Cardiac fibroblast (primary cell): Measurements from ENCODE around the gene STK32C.

Source experiments
- DNase-seq, 2 donors: peaks; one replicate each; pipeline versions ENCODE4 v3.0.0 to v3.0.0-alpha.2; 2010; ENCODE audit warnings: low read depth in 2 of 2
- H3K4me3 ChIP-seq, 2 donors: replicated peaks in 1 of 2; 1 replicate in 1 of 2; 2 replicates in 1 of 2; pipeline ENCODE4 v1.5.1; 2011; ENCODE audit warnings: low read depth in 2 of 2, low read length in 2 of 2, mild to moderate bottlenecking in 2 of 2, moderate library complexity in 1 of 2
- CTCF ChIP-seq: IDR thresholded peaks from one replicate; pipeline ENCODE4 v1.5.1; 2011; ENCODE audit warnings: low read depth, mild to moderate bottlenecking, low read length, inconsistent platforms

The STK32C gene

GRCh38 chr10:132206806-132207535 is 100.8 kb downstream of the STK32C start:
- TF ChIP-seq CTCF: no peak
- DNase-seq: no peak
- no peak overlapping the region for H3K4me3 ChIP-seq

GRCh38 chr10:132206377-132206745 is 101.4 kb downstream of the STK32C start:
- no peak for TF ChIP-seq CTCF
- no peak for DNase-seq
- H3K4me3 ChIP-seq: no peak overlapping the region

- H3K4me3 ChIP-seq: no peak overlapping the region
- DNase-seq: no peak
Measured at GRCh38 chr10:132205650-132206376, 101.9 kb downstream of the STK32C start.

DNA sequence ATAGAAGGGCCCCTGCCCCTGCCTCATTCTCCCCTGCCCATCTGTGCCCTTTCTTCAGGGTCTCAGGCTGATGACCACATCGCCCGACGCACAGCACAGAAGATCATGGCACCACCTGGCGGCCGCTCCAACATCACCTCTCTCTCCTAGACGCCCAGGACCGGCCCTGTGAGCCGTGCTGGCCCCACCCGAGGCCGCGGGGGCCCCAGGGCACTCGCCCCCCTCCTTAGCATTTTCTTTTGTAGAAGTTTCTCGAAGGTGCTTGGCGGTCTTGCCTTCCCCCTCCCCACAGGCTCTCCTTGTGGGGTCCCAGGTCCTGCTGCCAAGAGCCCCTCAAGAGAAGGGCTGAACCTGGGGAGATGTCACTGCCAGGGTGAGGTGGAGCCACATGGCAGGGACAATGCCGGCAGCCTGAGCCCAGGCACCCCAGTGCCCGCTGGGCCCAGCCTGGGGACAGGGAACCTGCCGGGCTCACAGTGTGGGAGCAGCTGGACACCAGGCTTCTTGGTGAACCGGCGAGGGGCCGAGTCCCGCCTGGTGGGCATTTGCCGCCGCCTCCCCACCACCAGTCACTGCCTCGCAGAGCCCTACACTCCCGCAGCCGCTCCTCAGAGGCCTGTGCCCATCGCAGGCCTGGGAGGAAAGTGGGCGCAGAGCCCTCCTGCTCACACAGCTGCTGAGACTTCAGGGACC is 102.8 kb downstream of the STK32C start:
- no peak overlapping the region for H3K4me3 ChIP-seq
- DNase-seq: no peak
- TF ChIP-seq CTCF: no peak

More at GRCh38 chr10:132205650-132206376, 101.9 kb downstream of the STK32C start:
- no peak for TF ChIP-seq CTCF

DNA sequence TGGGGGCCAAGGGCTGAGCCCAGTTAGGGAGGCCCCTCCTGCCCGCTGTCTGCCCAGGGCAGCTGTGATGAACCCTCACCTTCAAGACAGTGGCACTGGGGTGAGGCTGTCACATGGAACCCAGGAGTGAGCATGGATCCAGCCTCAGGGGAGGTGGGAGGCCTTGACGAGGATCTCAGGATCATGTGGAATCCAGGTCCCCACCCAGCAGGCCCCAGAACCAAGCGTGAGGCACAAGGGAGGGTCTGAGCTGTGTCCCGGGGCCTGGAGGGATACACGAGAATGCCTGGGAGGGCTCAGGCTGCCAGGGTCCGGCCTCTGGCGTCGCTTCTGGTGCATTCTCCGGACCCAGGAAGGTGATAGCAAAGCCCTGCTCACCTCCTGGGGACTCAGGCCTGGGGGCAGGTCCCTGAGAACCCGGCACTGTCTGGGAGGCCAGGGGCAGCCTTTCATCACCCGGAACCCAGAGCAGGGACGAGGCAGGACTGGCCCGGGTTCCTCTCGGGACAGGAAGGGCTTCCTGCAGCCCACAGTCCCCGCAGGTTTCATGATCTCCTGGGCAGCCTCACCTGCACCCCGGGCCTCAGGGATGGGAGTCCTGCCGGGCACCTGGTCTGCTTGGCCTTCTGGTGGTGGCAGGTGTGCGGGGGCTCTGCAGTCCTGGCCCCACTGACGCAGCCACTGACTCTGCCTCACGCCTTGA is 103.5 kb downstream of the STK32C start:
- DNase-seq: no peak
- H3K4me3 ChIP-seq: no peak overlapping the region
- no peak for TF ChIP-seq CTCF

GRCh38 chr10:132203256-132204077 is 104.3 kb downstream of the STK32C start:
- no peak for DNase-seq
- no peak for TF ChIP-seq CTCF
- no peak overlapping the region for H3K4me3 ChIP-seq
